ENCODE data around the gene TRAF4.

- TF ChIP-seq CTCF (IDR thresholded peaks at IDR 0.05) (no peak), POLR2A (IDR thresholded peaks at IDR 0.05) (peak in 1 of 4 donors; percentile 12)
These were observed 3.4 kb downstream of the TRAF4 start for GRCh38 chr17:28747051-28747691.

Data from esophagus squamous epithelium (tissue), 4 donors.